Measurements from ENCODE around the gene SUMO3. TPM values are rescaled to one million over a fixed set of nuclear protein-coding genes. Genes with fewer than 3 reads are reported as not detected.
A peak's percentile ranks its signal among the peaks of the same experiment; 100 is the strongest.

The SUMO3 gene
- total and polyA plus RNA-seq, 2 of the 13 experiments (the other 11 are each of a cell fraction or from before 2014, with no cell fraction given), result 51.4 to 92.4 TPM

DNA sequence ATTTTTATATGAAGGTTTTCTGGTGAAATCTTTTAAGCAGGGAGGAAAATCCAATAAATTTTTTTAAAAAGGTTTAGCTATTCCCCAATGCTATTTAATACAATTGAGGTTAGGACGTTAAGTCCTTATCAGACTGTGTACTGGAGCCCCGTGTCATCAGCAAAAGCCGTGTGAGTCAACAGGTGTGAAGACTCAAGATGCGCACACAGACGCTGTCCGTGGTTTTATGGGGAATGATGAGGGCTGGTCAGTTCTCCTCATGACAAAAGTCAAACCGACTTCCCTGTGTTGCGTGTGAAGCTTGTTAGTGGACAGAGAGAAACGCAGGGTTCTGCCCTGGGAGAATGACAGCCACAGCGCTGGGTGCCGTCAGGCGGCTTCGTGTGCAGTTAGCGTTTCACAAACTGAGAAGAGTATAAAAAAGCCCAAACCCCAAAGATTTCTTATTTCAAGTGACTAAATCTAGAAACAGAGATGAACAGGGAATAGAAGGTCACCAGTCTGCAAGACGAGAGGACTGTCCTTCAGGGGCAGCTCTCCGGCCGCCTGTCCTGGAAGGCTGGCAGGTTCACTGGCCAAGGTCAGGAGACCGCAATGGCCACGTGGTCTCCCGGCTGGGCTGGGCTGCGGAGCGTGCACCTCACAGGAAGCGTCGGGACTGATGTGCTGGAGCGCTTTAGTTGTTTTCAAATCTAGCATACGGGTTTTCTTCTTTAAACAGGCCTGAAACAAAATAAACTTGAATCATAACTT lies 33.2 kb upstream of the SUMO3 start (continued):
- no peak for TF ChIP-seq FOXK2 (IDR thresholded peaks at IDR 0.05)
- TF ChIP-seq SMAD3 (CRISPR knock-in tag; IDR thresholded peaks at IDR 0.05), result no peak
- TF ChIP-seq, protein P1, sequence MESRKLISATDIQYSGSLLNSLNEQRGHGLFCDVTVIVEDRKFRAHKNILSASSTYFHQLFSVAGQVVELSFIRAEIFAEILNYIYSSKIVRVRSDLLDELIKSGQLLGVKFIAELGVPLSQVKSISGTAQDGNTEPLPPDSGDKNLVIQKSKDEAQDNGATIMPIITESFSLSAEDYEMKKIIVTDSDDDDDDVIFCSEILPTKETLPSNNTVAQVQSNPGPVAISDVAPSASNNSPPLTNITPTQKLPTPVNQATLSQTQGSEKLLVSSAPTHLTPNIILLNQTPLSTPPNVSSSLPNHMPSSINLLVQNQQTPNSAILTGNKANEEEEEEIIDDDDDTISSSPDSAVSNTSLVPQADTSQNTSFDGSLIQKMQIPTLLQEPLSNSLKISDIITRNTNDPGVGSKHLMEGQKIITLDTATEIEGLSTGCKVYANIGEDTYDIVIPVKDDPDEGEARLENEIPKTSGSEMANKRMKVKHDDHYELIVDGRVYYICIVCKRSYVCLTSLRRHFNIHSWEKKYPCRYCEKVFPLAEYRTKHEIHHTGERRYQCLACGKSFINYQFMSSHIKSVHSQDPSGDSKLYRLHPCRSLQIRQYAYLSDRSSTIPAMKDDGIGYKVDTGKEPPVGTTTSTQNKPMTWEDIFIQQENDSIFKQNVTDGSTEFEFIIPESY (CRISPR knock-in tag; IDR thresholded peaks at IDR 0.05), result peak; percentile 32; the same call in 1 of the 2 replicates
- TF ChIP-seq, protein P2, sequence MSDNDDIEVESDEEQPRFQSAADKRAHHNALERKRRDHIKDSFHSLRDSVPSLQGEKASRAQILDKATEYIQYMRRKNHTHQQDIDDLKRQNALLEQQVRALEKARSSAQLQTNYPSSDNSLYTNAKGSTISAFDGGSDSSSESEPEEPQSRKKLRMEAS (IDR thresholded peaks at IDR 0.05), result peak; percentile 72
- TF ChIP-seq NFRKB (IDR thresholded peaks at IDR 0.05), result no peak
- TF ChIP-seq GPN1 (CRISPR knock-in tag; IDR thresholded peaks at IDR 0.05; ENCODE audit: borderline replicate concordance), result no peak
- TF ChIP-seq NFE2L1 (CRISPR knock-in tag; IDR thresholded peaks at IDR 0.05; ENCODE audit: borderline replicate concordance), result no peak
- TF ChIP-seq ESRRA (CRISPR knock-in tag; IDR thresholded peaks at IDR 0.05; ENCODE audit: low read depth), result 0 out of 2 replicates have a peak, but pooled peaks have one; percentile 31

DNA sequence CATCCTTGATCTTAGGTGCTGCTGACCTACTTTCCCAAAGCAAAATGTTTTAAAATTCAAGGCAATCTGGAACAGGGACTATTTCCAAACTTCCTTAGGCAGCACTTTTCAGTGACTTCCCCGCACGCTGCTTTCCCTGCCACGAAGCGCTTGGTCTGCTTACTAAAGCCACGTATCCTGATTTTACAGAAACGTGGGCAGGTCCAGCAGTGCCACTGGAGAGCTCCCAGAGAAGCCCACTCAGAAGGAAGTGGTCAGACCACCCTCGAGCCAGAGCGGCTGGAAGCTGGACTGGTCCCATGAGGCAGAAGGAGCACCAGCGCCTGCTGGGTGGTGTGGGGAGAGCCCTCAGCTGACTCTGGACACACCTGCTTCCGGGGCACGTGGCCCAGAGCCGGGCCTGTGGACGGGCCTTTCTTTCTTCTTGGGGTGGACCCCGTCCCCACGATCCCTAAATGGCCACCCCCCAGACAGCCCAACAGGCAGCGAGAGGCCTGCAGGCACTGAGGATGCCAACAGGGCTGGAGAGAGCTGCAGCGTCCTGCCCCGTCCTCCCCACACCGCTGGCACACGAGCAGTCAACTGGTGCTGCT lies 32.4 kb upstream of the SUMO3 start:
- BruUV-seq (replicated peaks), result no TSS peak
- peak; percentile 56 for TF ChIP-seq RBM22 (optimal IDR thresholded peaks at IDR 0.05; ENCODE audit: low read length)
- TF ChIP-seq AGO1 (IDR thresholded peaks at IDR 0.05; ENCODE audit: low read depth, low read length, poor library complexity, severe bottlenecking), result peak; percentile 79
- TF ChIP-seq ZSCAN20 (CRISPR knock-in tag; IDR thresholded peaks at IDR 0.05; ENCODE audit: borderline replicate concordance), result no peak
- peak; percentile 30 for TF ChIP-seq AGO2 (optimal IDR thresholded peaks at IDR 0.05; ENCODE audit: low read depth, low read length)
- 0 out of 4 replicates have a peak, but pooled peaks of 1 of the 2 experiments have one; percentile 13 for TF ChIP-seq POLR2A (IDR thresholded peaks at IDR 0.05; ENCODE audit: insufficient read depth in 1 of 2, low read depth in 2 of 2, low read length in 2 of 2)
- TF ChIP-seq POLR2G (IDR thresholded peaks at IDR 0.05; ENCODE audit: low read depth, low read length), result 0 out of 2 replicates have a peak, but pooled peaks have one; percentile 19
- TF ChIP-seq, protein P3, sequence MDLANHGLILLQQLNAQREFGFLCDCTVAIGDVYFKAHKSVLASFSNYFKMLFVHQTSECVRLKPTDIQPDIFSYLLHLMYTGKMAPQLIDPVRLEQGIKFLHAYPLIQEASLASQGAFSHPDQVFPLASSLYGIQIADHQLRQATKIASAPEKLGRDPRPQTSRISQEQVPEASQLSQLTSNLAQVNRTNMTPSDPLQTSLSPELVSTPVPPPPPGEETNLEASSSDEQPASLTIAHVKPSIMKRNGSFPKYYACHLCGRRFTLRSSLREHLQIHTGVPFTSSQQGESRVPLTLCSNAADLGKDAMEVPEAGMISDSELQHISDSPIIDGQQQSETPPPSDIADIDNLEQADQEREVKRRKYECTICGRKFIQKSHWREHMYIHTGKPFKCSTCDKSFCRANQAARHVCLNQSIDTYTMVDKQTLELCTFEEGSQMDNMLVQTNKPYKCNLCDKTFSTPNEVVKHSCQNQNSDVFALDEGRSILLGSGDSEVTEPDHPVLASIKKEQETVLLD (CRISPR knock-in tag; IDR thresholded peaks at IDR 0.05; ENCODE audit: low read depth), result no peak
- no peak for TF ChIP-seq HNRNPUL1 (IDR thresholded peaks at IDR 0.05; ENCODE audit: low read depth, low read length)
- TF ChIP-seq, protein P4, sequence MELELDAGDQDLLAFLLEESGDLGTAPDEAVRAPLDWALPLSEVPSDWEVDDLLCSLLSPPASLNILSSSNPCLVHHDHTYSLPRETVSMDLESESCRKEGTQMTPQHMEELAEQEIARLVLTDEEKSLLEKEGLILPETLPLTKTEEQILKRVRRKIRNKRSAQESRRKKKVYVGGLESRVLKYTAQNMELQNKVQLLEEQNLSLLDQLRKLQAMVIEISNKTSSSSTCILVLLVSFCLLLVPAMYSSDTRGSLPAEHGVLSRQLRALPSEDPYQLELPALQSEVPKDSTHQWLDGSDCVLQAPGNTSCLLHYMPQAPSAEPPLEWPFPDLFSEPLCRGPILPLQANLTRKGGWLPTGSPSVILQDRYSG (CRISPR knock-in tag; IDR thresholded peaks at IDR 0.05), result no peak

More for the DNA sequence above, 32.4 kb upstream of the SUMO3 start:
- no peak for ATAC-seq
- no peak for FAIRE-seq
- Histone ChIP-seq H3K9me3 (ENCODE audit: low read length) (no peaks in the 10 kb centered on the region), H3K27me3 (ENCODE audit: control insufficient read depth in 1 of 2, insufficient read depth in 2 of 2, low read length in 2 of 2) (no peaks in the 10 kb centered on the region), H3K9ac (ENCODE audit: insufficient read depth, low read depth, low read length) (no peak overlapping the region), H3K4me2 (ENCODE audit: low read depth, low read length) (no peak overlapping the region), H2AFZ (ENCODE audit: low read length) (no peak overlapping the region), H3K4me3 (replicated peaks in 1 of 3; ENCODE audit: insufficient read depth in 1 of 3, low read depth in 2 of 3, low read length in 3 of 3) (no peak overlapping the region), H3K27ac (ENCODE audit: extremely low read length, insufficient read depth, low read length) (no peak overlapping the region), H3K4me1 (ENCODE audit: insufficient read depth, low read length) (peaks cover 64% of the 10 kb centered on the region), H3K36me3 (replicated peaks in 1 of 2; ENCODE audit: control insufficient read depth in 1 of 2, insufficient read depth in 2 of 2, low read length in 2 of 2) (peaks cover 38 to 63% of the 10 kb centered on the region in 2 experiments), H4K20me1 (ENCODE audit: insufficient read depth, low read length) (peaks cover 70% of the 10 kb centered on the region), H3K79me2 (ENCODE audit: insufficient read depth, low read length) (peaks cover 23% of the 10 kb centered on the region)
- no peak for DNase-seq (ENCODE audit: low spot score)
- ChIA-PET POLR2A (interaction anchor here (1.4 kb wide), 1 partner anchor 19 kb away, joined by 5 read pairs; no protein-coding TSS in a partner anchor), CTCF (ENCODE audit: low intra/inter-chr PET ratio, low total read pairs) (no interaction called here)
- 93% methylated on average over 13 of the region's 20 CpGs for whole genome bisulfite sequencing (ENCODE audit: low lambda C conversion rate)
- in situ Hi-C loops (cut with HindIII; ENCODE audit: extremely low pct_ligation_motif_present, low pct_unique_long_range_greater_than_20kb) (no loop called here), intact Hi-C loops (cut with micrococcal nuclease; ENCODE audit: unreplicated experiment) (no loop called here)
